Measurements from ENCODE around the gene ANKRD27.
A peak's percentile ranks its signal among the peaks of the same experiment; 100 is the strongest.
"Not testable (repeated sequence)": the region's sequence is repeated elsewhere in the genome, so short reads cannot be mapped to it uniquely, and the experiment has no call there.

Gene ANKRD27

DNA sequence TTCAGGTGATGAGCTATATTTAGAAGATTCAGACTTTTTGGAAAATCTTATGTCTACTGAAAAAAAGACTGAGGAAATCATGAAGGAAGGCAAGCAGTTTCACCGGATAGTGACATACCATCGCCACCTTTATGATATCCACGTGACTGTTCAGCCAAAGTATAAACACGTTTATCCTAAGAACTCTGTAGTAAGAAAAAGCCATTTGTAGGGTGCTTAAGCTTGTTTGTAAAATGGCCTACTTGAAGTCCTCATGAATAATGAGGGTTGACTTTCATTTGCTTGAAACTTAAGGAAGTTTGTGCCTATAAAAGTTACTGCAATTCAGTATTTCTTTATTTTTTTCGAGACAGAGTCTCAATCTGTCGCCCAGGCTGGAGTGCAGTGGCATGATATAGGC is 36.8 kb upstream of the ANKRD27 start:
- H3K36me3 ChIP-seq (ENCODE audit: insufficient read depth, low read length): peaks cover 44% of the 10 kb centered on the region
- ATAC-seq (ENCODE audit: insufficient read depth, low read depth): no peak
- no peak overlapping the region for H3K27ac ChIP-seq (ENCODE audit: low read length)
- no peak for DNase-seq
- TF ChIP-seq, protein P1, sequence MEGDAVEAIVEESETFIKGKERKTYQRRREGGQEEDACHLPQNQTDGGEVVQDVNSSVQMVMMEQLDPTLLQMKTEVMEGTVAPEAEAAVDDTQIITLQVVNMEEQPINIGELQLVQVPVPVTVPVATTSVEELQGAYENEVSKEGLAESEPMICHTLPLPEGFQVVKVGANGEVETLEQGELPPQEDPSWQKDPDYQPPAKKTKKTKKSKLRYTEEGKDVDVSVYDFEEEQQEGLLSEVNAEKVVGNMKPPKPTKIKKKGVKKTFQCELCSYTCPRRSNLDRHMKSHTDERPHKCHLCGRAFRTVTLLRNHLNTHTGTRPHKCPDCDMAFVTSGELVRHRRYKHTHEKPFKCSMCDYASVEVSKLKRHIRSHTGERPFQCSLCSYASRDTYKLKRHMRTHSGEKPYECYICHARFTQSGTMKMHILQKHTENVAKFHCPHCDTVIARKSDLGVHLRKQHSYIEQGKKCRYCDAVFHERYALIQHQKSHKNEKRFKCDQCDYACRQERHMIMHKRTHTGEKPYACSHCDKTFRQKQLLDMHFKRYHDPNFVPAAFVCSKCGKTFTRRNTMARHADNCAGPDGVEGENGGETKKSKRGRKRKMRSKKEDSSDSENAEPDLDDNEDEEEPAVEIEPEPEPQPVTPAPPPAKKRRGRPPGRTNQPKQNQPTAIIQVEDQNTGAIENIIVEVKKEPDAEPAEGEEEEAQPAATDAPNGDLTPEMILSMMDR (IDR thresholded peaks at IDR 0.05; ENCODE audit: borderline replicate concordance, extremely low read depth, low read length, poor library complexity, severe bottlenecking): no peak
- TF ChIP-seq EZH2 (IDR thresholded peaks at IDR 0.05; ENCODE audit: borderline replicate concordance, low read depth, low read length, severe bottlenecking): no peak
- H3K9me3 ChIP-seq (ENCODE audit: insufficient read depth, low read length, severe bottlenecking): no peaks in the 10 kb centered on the region
- peaks cover 7% of the 10 kb centered on the region; the same call in 1 of the 2 replicates for H4K20me1 ChIP-seq (ENCODE audit: insufficient read depth, low read length)
- no peak overlapping the region for H3K4me2 ChIP-seq (ENCODE audit: insufficient read depth, low read length)
- H3K4me3 ChIP-seq (ENCODE audit: low read depth in 1 of 2, low read length in 2 of 2): no peak overlapping the region
- no peaks in the 10 kb centered on the region for H3K27me3 ChIP-seq (ENCODE audit: insufficient read depth, low read length, poor library complexity)
- no peak overlapping the region for H2AFZ ChIP-seq (ENCODE audit: low read depth, low read length)
- H3K4me1 ChIP-seq (ENCODE audit: insufficient read depth, low read length): no peaks in the 10 kb centered on the region
- no peak overlapping the region for H3K9ac ChIP-seq (ENCODE audit: low read depth, low read length)
- peaks cover 6% of the 10 kb centered on the region for H3K79me2 ChIP-seq (ENCODE audit: insufficient read depth, low read length)

GRCh38 chr19:32709032-32709431 is 34.1 kb upstream of the ANKRD27 start:
- Histone ChIP-seq H3K36me3 (ENCODE audit: insufficient read depth, low read length) (peaks cover 68% of the 10 kb centered on the region), H3K4me3 (ENCODE audit: low read depth in 1 of 2, low read length in 2 of 2) (no peak overlapping the region), H3K79me2 (ENCODE audit: insufficient read depth, low read length) (peaks cover 28% of the 10 kb centered on the region), H3K4me2 (ENCODE audit: insufficient read depth, low read length) (no peak overlapping the region), H3K27me3 (ENCODE audit: insufficient read depth, low read length, poor library complexity) (no peaks in the 10 kb centered on the region), H3K9me3 (ENCODE audit: insufficient read depth, low read length, severe bottlenecking) (peaks cover 4% of the 10 kb centered on the region), H2AFZ (ENCODE audit: low read depth, low read length) (no peak overlapping the region), H3K4me1 (ENCODE audit: insufficient read depth, low read length) (no peaks in the 10 kb centered on the region), H4K20me1 (ENCODE audit: insufficient read depth, low read length) (peaks cover 8% of the 10 kb centered on the region; the same call in 1 of the 2 replicates), H3K9ac (ENCODE audit: low read depth, low read length) (no peak overlapping the region), H3K27ac (ENCODE audit: low read length) (no peak overlapping the region)
- ATAC-seq (ENCODE audit: insufficient read depth, low read depth) (no peak), DNase-seq (no peak)
- no peak for TF ChIP-seq EZH2 (IDR thresholded peaks at IDR 0.05; ENCODE audit: borderline replicate concordance, low read depth, low read length, severe bottlenecking)
- TF ChIP-seq, protein P1 (IDR thresholded peaks at IDR 0.05; ENCODE audit: borderline replicate concordance, extremely low read depth, low read length, poor library complexity, severe bottlenecking): no peak

- H4K20me1 ChIP-seq (ENCODE audit: insufficient read depth, low read length): peaks cover 8% of the 10 kb centered on the region; the same call in 1 of the 2 replicates
- no peak overlapping the region for H3K27ac ChIP-seq (ENCODE audit: low read length)
- H3K9me3 ChIP-seq (ENCODE audit: insufficient read depth, low read length, severe bottlenecking): peaks cover 9% of the 10 kb centered on the region
- no peak overlapping the region for H3K9ac ChIP-seq (ENCODE audit: low read depth, low read length)
- TF ChIP-seq, protein P1 (IDR thresholded peaks at IDR 0.05; ENCODE audit: borderline replicate concordance, extremely low read depth, low read length, poor library complexity, severe bottlenecking): no peak
- no peak for TF ChIP-seq EZH2 (IDR thresholded peaks at IDR 0.05; ENCODE audit: borderline replicate concordance, low read depth, low read length, severe bottlenecking)
- H3K27me3 ChIP-seq (ENCODE audit: insufficient read depth, low read length, poor library complexity): no peaks in the 10 kb centered on the region
- H3K4me2 ChIP-seq (ENCODE audit: insufficient read depth, low read length): no peak overlapping the region
- peak; percentile 68 for ATAC-seq (ENCODE audit: insufficient read depth, low read depth)
- H2AFZ ChIP-seq (ENCODE audit: low read depth, low read length): no peak overlapping the region
- peaks cover 68% of the 10 kb centered on the region for H3K36me3 ChIP-seq (ENCODE audit: insufficient read depth, low read length)
- H3K4me3 ChIP-seq (ENCODE audit: low read depth in 1 of 2, low read length in 2 of 2): no peak overlapping the region
- peaks cover 32% of the 10 kb centered on the region for H3K79me2 ChIP-seq (ENCODE audit: insufficient read depth, low read length)
- H3K4me1 ChIP-seq (ENCODE audit: insufficient read depth, low read length): no peaks in the 10 kb centered on the region
- peak; percentile 26 for DNase-seq
These were observed 33.5 kb upstream of the ANKRD27 start for GRCh38 chr19:32708457-32708856.

DNA sequence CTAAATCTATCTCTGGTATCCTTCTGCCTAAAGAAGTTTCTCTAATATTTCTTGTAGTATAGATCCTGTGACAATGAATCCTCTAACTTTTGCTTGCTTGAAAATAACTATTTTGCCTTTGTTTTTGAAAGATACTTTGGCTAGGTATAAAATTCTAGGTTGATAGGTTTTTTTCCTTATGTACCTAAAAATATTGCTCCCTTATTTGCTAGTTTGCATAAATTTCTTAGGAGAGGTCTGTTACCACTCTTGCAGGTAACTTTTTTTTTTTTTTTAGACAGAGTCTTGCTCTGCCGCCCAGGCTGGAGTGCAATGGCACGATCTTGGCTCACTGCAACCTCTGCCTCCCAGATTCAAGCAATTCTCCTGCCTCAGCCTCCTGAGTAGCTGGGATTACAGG is 29.0 kb upstream of the ANKRD27 start:
- not testable (repeated sequence) for H3K27me3 ChIP-seq (ENCODE audit: insufficient read depth, low read length, poor library complexity); DNase-seq; H3K27ac ChIP-seq (ENCODE audit: low read length); H3K9ac ChIP-seq (ENCODE audit: low read depth, low read length); H3K4me3 ChIP-seq (ENCODE audit: low read depth in 1 of 2, low read length in 2 of 2); ATAC-seq (ENCODE audit: insufficient read depth, low read depth); H3K4me2 ChIP-seq (ENCODE audit: insufficient read depth, low read length); H2AFZ ChIP-seq (ENCODE audit: low read depth, low read length); H3K4me1 ChIP-seq (ENCODE audit: insufficient read depth, low read length); H4K20me1 ChIP-seq (ENCODE audit: insufficient read depth, low read length)
- H3K9me3 ChIP-seq (ENCODE audit: insufficient read depth, low read length, severe bottlenecking): peaks cover 26% of the 10 kb centered on the region
- peaks cover 71% of the 10 kb centered on the region for H3K79me2 ChIP-seq (ENCODE audit: insufficient read depth, low read length)
- peaks cover 82% of the 10 kb centered on the region for H3K36me3 ChIP-seq (ENCODE audit: insufficient read depth, low read length)

Measured in DND-41 (cell line).